ENCODE results near the gene LYRM9.
"Not testable (repeated sequence)": the region's sequence is repeated elsewhere in the genome, so short reads cannot be mapped to it uniquely, and the experiment has no call there.

Gene LYRM9

DNA sequence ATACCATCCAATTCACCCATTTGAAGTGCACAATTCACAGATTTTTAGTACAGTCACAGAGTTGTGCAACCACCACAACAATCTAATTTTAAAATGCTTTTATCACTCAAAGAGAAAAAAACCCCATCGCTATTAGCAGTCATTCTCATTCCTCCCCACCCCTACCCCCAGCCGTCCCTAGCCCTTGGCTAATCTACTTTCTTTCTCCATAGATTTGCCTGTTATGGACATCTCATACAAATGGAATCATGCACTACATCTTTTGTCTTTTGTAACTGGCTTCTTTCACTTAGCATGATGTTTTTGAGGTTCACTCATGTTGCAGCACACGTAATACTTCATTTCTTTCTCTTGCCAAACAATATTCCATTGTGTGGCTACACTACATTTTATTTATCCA, 20.4 kb downstream of the LYRM9 start:
- DNase-seq, result no peak

DNA sequence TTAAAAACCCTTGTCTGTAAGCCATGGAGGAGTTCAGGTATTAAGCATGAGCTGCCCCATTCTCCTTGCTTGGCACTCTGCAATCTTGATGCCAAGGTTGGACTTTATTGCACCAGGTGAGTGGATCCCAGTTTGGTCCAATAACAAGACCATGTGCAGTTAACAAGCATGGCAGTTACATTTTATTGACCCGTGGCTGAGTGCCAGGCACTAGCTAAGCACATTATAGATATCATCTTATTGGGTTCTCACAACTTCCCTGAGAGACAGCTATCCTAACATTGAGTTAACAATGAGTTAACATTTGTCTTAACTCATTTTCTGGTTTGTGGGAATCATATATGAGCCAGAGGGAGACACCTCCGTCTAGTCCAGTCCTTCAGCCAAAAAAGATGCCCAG, 21.8 kb downstream of the LYRM9 start:
- DNase-seq, result no peak

DNA sequence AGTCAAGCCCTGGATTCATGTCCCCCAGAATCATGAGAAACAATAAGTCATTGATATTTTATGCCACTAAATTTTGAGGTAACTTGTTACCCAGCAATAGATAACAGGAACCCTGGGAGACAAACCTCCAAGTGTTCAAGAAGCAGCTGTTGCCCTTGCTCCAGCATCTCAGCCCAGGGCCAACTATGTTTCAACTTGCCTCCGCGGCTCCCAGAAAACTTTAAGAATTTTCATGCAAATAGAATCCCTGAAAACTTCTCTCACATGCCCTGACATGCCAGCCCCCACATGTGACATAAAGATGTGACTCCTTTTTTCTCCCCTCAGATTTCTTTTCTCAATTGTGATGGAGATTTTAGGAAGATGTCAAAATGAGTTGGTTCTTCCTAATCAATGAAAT, 22.8 kb downstream of the LYRM9 start:
- no peak for DNase-seq

DNA sequence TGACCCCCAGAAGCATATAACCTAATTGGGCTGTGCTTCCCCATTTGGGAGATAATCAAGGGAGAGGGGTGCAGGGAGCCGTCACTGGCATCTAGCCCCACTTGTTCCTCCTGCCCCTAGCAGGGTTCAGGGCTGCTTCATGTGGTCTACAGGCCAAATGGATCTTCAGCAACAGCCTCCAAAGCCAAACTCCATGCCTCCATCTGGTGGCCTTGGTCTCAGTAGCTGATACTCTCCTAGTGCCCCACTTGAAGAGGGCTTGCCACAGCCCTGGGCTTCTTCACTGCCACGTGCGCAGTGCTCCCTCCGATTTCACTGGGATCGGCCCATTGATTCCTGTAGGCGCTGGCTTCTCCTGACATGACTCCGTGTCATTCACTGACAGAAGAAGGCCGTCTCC, 24.6 kb downstream of the LYRM9 start:
- no peak for DNase-seq

DNA sequence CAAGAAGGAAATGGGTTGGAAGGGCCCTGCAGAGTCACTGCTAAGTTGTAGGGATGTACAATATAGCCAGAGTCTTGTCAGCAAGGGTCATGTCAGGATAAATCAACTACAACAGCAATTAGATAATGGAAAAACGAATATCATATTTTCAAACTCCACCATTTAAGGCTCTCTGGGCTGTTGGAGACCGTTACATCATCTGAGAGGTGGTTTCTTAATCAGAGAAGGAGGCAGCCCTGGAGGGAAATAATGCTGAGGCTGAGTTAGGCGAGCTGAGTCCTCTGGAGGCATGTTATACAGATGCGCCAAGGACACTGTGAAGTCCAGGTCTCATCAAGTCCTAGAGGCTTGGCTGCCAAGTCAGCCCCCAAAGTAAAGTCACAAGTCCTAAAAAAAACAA, 30.3 kb downstream of the LYRM9 start:
- DNase-seq, result no peak

DNA sequence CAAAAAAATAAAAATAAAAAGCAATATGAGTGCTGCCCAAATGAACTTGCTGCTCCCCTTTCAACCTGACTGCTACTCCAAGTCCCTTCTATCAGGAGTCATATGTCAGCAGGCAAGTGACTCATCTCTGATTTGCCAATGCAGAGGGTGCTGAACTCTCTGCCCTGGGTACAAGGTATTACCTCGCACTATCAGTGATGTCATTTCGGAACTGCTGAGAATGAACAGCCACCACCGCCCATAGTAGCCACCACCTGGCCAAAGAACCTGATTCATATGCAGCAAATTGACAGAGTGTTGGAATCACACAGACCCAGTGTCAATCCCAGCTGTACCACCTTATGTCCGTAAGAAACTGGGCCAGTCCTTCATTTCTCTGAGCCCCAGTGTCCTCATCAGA, 31.2 kb downstream of the LYRM9 start:
- DNase-seq, result no peak

GRCh38 chr17:27860971-27861664, 32.0 kb downstream of the LYRM9 start:
- no peak for DNase-seq

- no peak for DNase-seq
Measured at GRCh38 chr17:27858621-27859305, 34.4 kb downstream of the LYRM9 start.

GRCh38 chr17:27856676-27857432, 36.3 kb downstream of the LYRM9 start:
- DNase-seq, result no peak

- no peak for DNase-seq
Measured at GRCh38 chr17:27855454-27855853, 37.7 kb downstream of the LYRM9 start.

DNA sequence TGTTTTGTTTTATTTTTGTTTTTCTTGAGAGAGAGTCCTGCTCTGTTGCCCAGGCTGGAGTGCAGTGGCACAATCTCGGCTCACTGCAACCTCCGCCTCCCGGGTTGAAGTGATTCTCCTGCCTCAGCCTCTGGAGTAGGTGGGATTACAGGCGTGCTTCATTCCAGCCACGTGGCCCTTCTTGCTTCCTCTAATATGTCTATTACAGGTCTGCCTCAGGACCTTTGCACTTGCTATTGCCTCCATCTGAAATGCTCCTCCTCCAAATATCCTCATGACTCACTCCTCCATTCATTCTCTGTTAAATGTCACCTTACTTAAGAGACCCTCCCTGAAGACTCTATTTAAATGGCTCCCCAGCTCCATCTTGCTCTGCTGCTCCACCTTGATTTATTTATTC, 39.0 kb downstream of the LYRM9 start:
- DNase-seq, result no peak

DNA sequence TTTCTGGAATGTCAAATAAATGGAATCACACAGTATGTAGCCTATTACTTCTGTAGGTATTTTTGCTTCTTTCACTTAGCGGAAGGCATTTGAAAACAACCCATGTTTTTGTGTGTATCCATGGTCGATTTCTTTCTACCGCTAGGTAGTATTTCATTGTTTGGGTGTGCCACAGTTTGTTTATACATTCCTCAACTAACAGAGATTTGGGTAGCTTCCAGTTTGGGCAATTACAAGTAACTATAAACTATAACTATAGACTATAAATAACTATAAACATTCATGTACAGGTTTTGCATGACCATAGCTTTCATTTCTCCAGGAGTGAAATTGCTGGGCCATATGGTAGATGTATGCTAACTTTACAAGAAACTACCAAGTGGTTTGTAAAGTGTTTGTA, 40.1 kb downstream of the LYRM9 start:
- DNase-seq, result no peak

GRCh38 chr17:27849474-27850185, 43.5 kb downstream of the LYRM9 start:
- no peak for DNase-seq

GRCh38 chr17:27848931-27849330, 44.2 kb downstream of the LYRM9 start:
- no peak for DNase-seq

- not testable (repeated sequence) for DNase-seq
Measured at GRCh38 chr17:27846808-27847307, 46.3 kb downstream of the LYRM9 start.

DNA sequence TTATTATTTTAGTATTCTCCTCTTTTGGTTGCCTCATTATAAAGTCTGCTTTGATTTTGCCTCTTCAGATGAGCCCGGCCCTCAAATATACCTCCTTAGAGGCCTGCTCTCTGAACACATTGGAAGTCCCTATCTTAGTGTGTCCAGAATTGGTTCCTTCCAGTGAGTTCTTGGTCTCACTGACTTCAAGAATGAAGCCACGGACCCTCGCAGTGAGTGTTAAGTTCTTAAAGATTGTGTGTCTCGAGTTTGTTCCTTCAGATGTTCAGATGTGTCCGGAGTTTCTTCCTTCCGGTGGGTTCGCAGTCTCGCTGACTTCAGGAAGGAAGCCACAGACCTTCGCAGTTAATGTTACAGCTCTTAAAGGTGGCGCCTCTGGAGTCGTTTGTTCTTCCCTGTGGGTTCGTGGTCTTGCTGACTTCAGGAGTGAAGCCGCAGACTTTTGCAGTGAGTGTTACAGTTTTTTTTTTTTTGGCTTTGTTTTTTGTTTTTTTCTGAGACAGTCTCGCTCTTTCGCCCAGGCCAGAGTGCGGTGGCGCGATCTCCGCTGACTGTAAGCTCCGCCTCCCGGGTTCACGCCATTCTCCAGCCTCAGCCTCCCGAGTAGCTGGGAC, 47.0 kb downstream of the LYRM9 start:
- DNase-seq, result peak; percentile 24

DNA sequence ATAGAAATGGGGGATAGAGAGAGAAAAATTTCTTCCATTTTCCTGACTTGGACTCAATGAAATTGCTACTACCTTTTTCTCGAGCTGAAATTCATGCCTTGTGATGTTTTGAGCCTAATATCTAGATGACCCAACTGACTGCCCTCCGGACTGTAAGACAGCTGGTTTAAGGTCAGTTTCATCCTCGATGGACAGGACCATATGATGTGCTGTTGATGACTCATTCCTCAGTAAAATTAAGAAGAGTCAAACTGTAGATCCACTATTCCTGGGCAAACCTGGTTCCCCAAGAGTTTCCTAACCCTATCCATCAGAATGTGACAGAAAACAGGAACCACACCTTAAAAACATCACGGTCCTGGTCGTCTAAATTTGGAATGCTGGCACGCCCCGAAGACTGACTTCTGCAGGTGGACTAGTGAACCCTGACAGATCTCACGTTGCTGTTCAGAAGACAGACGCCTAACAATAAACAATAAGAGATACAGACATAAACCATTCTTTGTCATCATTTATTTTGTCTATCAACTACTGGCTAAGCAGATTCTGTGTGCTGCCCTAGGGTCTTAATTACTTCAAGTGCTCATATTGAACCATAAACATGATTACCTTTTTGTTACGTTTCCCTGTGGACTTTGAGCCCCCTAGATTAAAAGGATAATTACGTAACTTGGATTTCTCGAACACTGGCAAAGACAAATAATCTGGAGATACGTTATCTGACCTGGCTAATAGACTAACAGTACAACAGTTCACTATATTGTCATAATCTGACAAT, 47.7 kb downstream of the LYRM9 start:
- DNase-seq, result no peak

DNA sequence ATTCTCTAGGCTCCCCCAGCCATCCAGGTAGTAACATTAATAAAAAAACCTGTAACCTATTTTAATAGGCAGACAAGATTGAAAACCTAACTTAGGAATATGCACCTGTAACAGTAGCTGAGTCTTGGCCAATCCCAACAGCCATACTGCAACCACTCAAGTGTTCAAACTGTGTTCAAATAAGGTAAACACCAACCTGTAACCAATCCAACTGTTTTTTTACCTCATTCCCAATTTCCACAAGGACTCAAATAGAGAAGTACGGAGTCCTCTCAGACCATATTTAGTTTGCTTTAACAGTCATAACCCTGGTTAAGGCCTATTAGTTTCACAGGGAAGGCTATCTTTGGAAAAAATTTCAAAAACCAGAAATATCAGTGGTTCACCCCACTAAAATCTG, 52.5 kb downstream of the LYRM9 start:
- DNase-seq, result no peak

GRCh38 chr17:27840406-27840678, 52.8 kb downstream of the LYRM9 start:
- DNase-seq, result not testable (repeated sequence)

DNA sequence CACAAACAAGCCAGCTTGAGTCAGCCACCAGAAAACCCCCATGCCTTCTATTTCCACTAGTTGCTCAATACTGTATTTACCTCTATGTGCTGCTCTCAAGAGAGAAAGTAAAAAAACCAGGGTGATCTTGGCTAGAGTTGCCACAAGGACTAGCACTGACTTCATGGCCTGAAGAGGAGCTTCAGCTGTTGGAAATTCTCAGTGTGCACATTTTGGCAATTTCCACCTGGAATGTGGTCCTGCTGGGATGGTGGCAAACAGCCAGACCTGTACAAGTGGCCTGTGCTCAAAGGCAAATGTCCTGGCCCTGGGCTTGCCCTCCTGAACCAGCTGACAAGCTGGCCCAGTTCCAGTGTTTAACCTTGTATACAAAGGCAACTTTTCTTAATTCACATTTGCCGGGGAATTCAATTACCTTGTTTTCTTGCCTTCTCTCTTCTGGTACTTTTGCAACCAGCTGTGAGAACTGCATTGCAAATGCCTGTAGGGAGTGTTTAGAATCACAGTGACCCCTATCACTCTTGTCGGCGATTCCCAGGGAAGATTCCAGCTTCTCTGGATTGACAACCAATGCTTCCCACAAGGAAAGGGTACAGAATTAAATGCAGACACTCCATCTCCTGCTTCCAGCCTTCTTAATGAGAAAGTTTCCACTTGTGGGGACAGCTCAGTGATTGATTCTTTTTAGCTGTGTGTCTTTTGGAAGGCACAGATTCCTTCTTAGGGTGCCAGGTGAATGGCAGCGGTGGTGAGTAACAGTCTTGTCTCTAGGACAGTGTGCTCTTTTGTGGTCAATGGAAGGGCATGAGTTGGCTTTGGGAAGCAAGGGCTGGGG, 53.4 kb downstream of the LYRM9 start:
- not testable (repeated sequence) for DNase-seq

DNA sequence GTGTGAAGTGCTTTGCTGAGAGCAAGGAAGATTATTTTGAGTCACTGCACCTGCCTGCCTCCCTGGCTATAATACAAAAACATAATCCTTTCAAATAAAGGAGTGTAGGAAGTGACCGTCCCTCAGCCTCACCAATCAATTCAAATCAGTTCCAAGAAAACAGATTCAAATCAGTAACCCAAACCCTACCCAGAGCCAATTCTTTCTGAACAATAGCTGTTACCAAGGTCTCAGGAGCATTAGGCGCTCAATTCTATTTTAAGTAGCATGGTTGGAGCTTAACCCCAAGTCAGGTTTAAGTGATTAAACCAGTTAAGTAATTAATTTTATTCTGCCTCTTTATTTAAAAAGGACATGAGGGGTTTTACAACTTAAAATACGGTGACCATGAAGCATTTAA, 54.6 kb downstream of the LYRM9 start:
- DNase-seq, result not testable (repeated sequence)

Data from activated CD8-positive, alpha-beta memory T cell treated with anti-CD3 and anti-CD28 coated beads, Interleukin-2, amount 50 U/mL, for 4 hours (primary cell).